Measurements from ENCODE around the gene AP3B1. TPM values are rescaled to one million over a fixed set of nuclear protein-coding genes. Genes with fewer than 3 reads are reported as not detected.

AP3B1 gene
- total RNA-seq, 1 experiment from 2014 or later, result 45.3 TPM

DNA sequence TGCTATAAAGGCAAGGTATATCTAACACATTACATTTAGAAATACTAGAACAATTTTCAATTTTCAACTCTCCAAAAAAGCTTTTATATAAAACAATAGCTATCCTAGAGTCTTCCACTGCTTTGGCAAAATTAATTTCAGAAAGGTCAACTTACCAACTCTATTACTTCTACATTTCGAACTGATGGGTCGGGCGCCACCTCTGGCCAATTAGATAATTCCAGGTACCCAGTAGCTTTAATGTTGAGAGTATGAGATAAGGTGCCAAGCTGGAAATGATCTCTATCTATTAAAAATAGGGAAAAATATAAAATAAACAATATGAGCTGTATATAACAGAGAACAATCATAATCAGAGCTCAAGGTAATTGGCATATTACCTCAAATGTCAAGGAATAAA, 166.6 kb downstream of the AP3B1 start:
- no TSS peak for BruUV-seq (replicated peaks)
- no peak overlapping the region for H3K27ac ChIP-seq (ENCODE audit: low read depth, low read length, poor library complexity, severe bottlenecking)
- CTCF ChIA-PET, result no interaction called here
- intact Hi-C loops (cut with micrococcal nuclease; ENCODE audit: unreplicated experiment), result no loop called here
- H3K36me3 ChIP-seq (ENCODE audit: insufficient read depth, low read length, poor library complexity, severe bottlenecking), result peaks cover 3% of the 10 kb centered on the region
- DNase-seq (ENCODE audit: low spot score), result no peak
- no peaks in the 10 kb centered on the region for H3K27me3 ChIP-seq (replicated peaks; ENCODE audit: insufficient read depth, low read depth, low read length, poor library complexity)
- H3K4me1 ChIP-seq (ENCODE audit: insufficient read depth, low read length, poor library complexity, severe bottlenecking), result no peaks in the 10 kb centered on the region
- TF ChIP-seq, protein P1, sequence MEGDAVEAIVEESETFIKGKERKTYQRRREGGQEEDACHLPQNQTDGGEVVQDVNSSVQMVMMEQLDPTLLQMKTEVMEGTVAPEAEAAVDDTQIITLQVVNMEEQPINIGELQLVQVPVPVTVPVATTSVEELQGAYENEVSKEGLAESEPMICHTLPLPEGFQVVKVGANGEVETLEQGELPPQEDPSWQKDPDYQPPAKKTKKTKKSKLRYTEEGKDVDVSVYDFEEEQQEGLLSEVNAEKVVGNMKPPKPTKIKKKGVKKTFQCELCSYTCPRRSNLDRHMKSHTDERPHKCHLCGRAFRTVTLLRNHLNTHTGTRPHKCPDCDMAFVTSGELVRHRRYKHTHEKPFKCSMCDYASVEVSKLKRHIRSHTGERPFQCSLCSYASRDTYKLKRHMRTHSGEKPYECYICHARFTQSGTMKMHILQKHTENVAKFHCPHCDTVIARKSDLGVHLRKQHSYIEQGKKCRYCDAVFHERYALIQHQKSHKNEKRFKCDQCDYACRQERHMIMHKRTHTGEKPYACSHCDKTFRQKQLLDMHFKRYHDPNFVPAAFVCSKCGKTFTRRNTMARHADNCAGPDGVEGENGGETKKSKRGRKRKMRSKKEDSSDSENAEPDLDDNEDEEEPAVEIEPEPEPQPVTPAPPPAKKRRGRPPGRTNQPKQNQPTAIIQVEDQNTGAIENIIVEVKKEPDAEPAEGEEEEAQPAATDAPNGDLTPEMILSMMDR (conservative IDR thresholded peaks at IDR 0.05; ENCODE audit: low read depth, low read length), result peak; percentile 51
- TF ChIP-seq EZH2 (IDR thresholded peaks at IDR 0.05; ENCODE audit: borderline replicate concordance, low read depth, low read length, poor library complexity, severe bottlenecking), result no peak
- POLR2A ChIA-PET (ENCODE audit: low non-redundant PET), result no interaction called here
- H3K9me3 ChIP-seq (ENCODE audit: low read depth, low read length, poor library complexity, severe bottlenecking), result no peaks in the 10 kb centered on the region
- no peak overlapping the region for H3K4me3 ChIP-seq (ENCODE audit: low read depth, low read length, poor library complexity, severe bottlenecking)

DNA sequence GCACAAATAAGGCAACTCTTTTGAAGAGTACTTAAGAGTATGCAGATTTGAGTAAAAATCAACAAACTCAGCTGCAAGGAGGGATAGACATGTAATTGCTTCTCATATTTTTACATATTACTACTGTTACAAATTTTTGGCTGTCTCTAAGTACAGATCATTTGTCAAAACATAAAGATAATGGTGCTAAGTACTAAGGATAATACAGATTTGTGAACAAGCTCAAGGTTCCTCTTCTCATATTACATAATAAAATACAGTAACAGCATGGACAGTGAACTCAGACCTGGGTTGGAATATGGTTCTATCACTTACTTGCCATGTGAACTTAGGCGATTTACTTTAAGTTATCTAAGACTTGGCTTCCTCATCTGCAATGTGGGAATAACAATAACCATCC, 168.0 kb downstream of the AP3B1 start:
- Histone ChIP-seq H3K27ac (ENCODE audit: low read depth, low read length, poor library complexity, severe bottlenecking) (no peak overlapping the region), H3K4me3 (ENCODE audit: low read depth, low read length, poor library complexity, severe bottlenecking) (no peak overlapping the region), H3K9me3 (ENCODE audit: low read depth, low read length, poor library complexity, severe bottlenecking) (no peaks in the 10 kb centered on the region), H3K27me3 (replicated peaks; ENCODE audit: insufficient read depth, low read depth, low read length, poor library complexity) (no peaks in the 10 kb centered on the region), H3K36me3 (ENCODE audit: insufficient read depth, low read length, poor library complexity, severe bottlenecking) (peaks cover 3% of the 10 kb centered on the region), H3K4me1 (ENCODE audit: insufficient read depth, low read length, poor library complexity, severe bottlenecking) (no peaks in the 10 kb centered on the region)
- CTCF ChIA-PET, result no interaction called here
- DNase-seq (ENCODE audit: low spot score), result no peak
- BruUV-seq (replicated peaks), result no TSS peak
- POLR2A ChIA-PET (ENCODE audit: low non-redundant PET), result no interaction called here
- intact Hi-C loops (cut with micrococcal nuclease; ENCODE audit: unreplicated experiment), result no loop called here
- TF ChIP-seq, protein P1 (conservative IDR thresholded peaks at IDR 0.05; ENCODE audit: low read depth, low read length), result no peak
- no peak for TF ChIP-seq EZH2 (IDR thresholded peaks at IDR 0.05; ENCODE audit: borderline replicate concordance, low read depth, low read length, poor library complexity, severe bottlenecking)

DNA sequence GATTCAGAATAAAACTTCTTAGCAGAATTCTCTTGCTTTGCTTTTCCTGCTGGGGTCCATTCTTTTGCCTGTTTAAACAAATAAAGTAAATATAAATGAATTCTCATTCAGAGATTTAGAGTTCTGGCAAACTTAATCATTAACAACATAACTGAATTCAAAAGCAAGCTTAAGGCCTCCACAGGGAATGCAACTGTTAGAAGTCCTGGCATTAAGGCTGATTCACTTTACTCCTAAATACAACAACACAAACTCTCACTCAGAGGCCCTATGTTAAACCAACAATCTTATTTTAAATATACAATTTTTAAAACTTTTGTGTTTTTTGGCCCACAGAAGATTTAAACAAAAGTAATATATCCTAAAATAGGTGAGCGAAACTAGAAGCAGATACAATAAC, 178.3 kb downstream of the AP3B1 start:
- Histone ChIP-seq H3K4me1 (ENCODE audit: insufficient read depth, low read length, poor library complexity, severe bottlenecking) (no peaks in the 10 kb centered on the region), H3K4me3 (ENCODE audit: low read depth, low read length, poor library complexity, severe bottlenecking) (no peak overlapping the region), H3K27me3 (replicated peaks; ENCODE audit: insufficient read depth, low read depth, low read length, poor library complexity) (no peaks in the 10 kb centered on the region), H3K36me3 (ENCODE audit: insufficient read depth, low read length, poor library complexity, severe bottlenecking) (no peaks in the 10 kb centered on the region), H3K9me3 (ENCODE audit: low read depth, low read length, poor library complexity, severe bottlenecking) (no peaks in the 10 kb centered on the region), H3K27ac (ENCODE audit: low read depth, low read length, poor library complexity, severe bottlenecking) (no peak overlapping the region)
- TF ChIP-seq EZH2 (IDR thresholded peaks at IDR 0.05; ENCODE audit: borderline replicate concordance, low read depth, low read length, poor library complexity, severe bottlenecking), result no peak
- POLR2A ChIA-PET (ENCODE audit: low non-redundant PET), result no interaction called here
- intact Hi-C loops (cut with micrococcal nuclease; ENCODE audit: unreplicated experiment), result no loop called here
- BruUV-seq (replicated peaks), result no TSS peak
- CTCF ChIA-PET, result no interaction called here
- no peak for DNase-seq (ENCODE audit: low spot score)

DNA sequence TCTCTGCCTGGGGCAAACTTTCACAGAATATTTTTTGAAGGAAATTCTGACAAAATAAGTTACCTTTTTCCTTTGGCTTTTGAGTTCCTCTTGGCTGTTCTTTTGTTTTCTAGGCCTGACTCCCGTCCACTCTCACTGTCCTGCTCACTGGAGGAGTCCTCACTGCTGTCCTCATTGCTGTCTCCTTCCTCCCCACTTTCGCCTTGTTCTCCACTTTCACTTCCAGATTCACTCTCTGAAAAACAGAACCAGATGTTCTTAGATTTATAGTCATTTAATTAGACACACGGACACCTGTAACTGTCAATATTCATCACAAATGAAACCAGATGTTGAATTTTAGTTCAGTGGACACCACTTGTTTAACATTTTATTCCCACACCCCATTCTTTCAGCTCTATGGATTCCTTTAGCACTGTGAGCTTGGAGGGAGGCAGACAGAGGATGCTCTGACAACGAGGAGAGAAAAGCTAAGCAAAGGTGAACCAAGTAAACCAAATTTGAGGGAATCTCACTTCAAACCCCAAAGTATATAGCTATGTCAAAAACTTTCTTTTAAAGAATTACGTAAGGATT, 180.7 kb downstream of the AP3B1 start:
- Histone ChIP-seq H3K27ac (ENCODE audit: low read depth, low read length, poor library complexity, severe bottlenecking) (no peak overlapping the region), H3K36me3 (ENCODE audit: insufficient read depth, low read length, poor library complexity, severe bottlenecking) (no peaks in the 10 kb centered on the region), H3K4me3 (ENCODE audit: low read depth, low read length, poor library complexity, severe bottlenecking) (no peak overlapping the region), H3K9me3 (ENCODE audit: low read depth, low read length, poor library complexity, severe bottlenecking) (no peaks in the 10 kb centered on the region), H3K27me3 (replicated peaks; ENCODE audit: insufficient read depth, low read depth, low read length, poor library complexity) (no peaks in the 10 kb centered on the region), H3K4me1 (ENCODE audit: insufficient read depth, low read length, poor library complexity, severe bottlenecking) (no peaks in the 10 kb centered on the region)
- BruUV-seq (replicated peaks), result no TSS peak
- POLR2A ChIA-PET (ENCODE audit: low non-redundant PET), result no interaction called here
- intact Hi-C loops (cut with micrococcal nuclease; ENCODE audit: unreplicated experiment), result no loop called here
- no peak for DNase-seq (ENCODE audit: low spot score)
- CTCF ChIA-PET, result no interaction called here
- TF ChIP-seq, protein P1 (conservative IDR thresholded peaks at IDR 0.05; ENCODE audit: low read depth, low read length), result no peak
- no peak for TF ChIP-seq EZH2 (IDR thresholded peaks at IDR 0.05; ENCODE audit: borderline replicate concordance, low read depth, low read length, poor library complexity, severe bottlenecking)
